NCI-H1694 (cell line): ENCODE results near the gene IL1RL2.

Experiments
- DNase-seq: peaks from one replicate; lab custom pipeline; 2025; lab: John Stamatoyannopoulos, UW

IL1RL2 gene

GRCh38 chr2:102238778-102239177 lies 52.0 kb downstream of the IL1RL2 start:
- no peak for DNase-seq

DNA sequence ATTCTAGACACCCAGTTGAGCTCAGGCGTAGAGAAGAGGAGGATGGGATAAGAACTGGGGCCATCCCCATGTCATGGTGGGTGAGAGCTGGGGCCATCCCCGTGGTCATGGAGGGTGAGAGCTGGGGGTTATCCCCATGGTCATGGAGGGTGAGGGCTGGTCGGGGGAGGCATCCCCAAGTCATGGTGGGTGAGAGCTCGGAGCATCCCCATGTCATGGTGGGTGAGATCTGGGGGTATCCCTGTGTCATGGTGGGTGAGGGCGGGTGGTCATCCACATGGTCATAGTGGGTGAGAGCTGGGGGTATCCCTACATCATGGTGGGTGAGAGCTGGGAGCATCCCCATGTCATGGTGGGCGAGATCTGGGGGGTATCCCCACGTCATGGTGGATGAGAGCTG lies 52.5 kb downstream of the IL1RL2 start:
- no peak for DNase-seq

- peak; percentile 15 for DNase-seq
Measured at GRCh38 chr2:102240640-102241370, 54.0 kb downstream of the IL1RL2 start.

GRCh38 chr2:102241616-102242305 lies 54.9 kb downstream of the IL1RL2 start:
- no peak for DNase-seq

DNA sequence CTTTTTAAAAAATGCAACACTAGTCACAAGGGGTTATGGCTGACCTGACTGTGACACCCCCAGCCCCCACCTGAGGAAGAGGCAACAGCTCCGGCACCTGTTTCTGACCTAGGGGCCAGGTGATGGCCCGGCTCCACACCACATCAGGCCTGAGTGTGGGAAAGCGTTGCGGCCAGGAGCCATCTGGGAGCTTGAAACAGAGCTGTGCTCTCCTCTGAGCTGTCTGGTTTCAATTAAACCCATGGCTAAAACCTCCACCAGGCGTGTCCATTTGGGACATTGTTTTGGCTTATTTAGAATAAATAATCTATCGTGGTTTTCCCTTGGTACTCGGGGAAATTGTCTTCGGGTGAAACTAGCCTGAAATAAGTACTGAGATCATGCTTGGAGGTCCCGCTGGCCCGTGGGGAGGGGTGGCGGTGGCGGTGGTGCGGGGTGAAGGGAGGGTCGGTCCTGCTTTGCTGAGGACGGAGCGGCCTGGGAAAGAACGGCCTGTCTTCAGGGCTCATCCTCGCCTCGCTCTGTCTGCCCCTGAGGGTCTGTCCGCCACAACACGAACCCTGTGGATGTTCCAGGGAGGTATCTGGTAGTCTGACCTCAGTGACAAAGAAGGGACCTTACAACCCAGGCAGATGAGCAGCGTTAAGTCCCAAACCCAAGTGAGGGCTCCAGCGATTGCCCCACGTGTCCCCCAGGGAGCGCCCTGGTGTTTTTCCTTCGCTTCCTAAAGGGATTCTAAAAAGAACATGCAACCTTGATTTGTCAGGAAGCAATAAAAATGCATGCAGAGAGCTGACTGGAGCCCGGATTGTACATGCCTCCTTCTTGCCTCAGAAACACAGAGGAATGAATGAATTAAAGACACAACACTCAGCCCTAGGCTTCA lies 58.7 kb downstream of the IL1RL2 start:
- no peak for DNase-seq

- DNase-seq, result no peak
Measured at GRCh38 chr2:102250278-102250821, 63.5 kb downstream of the IL1RL2 start.

GRCh38 chr2:102251042-102251848 lies 64.4 kb downstream of the IL1RL2 start:
- DNase-seq, result no peak

GRCh38 chr2:102251849-102252203 lies 65.0 kb downstream of the IL1RL2 start:
- no peak for DNase-seq

DNA sequence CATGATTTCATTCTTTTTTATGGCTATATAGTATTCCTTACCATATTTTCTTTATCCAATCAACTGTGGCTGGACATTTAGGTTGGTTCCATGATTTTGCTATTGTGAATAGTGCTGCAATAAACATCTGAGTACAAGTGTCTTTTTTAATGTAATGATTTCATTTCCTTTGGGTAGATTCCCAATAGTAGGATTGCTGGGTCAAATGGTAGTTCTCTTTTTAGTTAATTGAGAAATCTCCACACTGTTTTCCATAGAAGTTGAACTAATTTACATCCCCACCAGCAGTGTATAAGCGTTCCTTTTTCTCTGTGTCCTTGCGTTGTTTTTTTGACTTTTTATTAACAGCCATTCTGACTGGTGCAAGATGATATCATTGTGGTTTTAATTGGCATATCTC lies 65.4 kb downstream of the IL1RL2 start:
- DNase-seq, result no peak

- no peak for DNase-seq
Measured at GRCh38 chr2:102253140-102253752, 66.4 kb downstream of the IL1RL2 start.

- DNase-seq, result no peak
Measured at GRCh38 chr2:102253753-102254150, 66.9 kb downstream of the IL1RL2 start.

GRCh38 chr2:102256276-102256675 lies 69.5 kb downstream of the IL1RL2 start:
- no peak for DNase-seq

- DNase-seq, result no peak
Measured at GRCh38 chr2:102256874-102257462, 70.1 kb downstream of the IL1RL2 start.

GRCh38 chr2:102258025-102258385 lies 71.2 kb downstream of the IL1RL2 start:
- no peak for DNase-seq

- no peak for DNase-seq
Measured at GRCh38 chr2:102258386-102259074, 71.7 kb downstream of the IL1RL2 start.

DNA sequence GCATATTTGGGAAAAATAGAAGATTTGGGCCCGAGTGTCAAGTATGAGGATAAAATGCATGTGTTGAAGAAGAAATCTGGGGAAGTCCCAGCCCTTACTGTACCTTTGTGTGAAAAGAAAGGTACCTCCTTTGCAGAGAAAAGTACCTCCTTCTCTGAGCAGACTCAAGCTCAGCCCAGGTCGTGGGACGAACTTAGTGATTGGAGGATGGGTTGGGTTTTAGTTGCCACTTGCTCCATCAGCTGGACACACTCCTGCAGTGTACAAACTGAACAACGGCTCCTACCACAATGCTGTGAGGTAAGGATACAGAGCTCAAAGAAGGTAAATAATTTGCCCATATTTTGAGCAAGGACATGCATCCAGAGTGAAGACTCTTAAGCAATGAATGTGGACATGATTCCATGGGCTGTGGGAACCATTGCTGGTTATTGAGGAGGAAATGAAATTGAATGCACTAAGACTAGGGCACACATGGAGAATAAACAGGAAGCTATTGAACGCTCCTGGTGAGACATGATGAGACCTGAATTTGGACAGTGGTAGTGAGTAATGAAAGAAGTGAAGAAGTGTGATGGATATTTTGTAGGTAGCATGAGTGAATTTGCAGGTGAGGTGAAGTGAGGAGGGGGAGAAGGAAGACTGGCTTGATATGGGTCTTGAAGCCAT lies 74.8 kb downstream of the IL1RL2 start:
- no peak for DNase-seq

GRCh38 chr2:102262216-102263129 lies 75.7 kb downstream of the IL1RL2 start:
- DNase-seq, result no peak

DNA sequence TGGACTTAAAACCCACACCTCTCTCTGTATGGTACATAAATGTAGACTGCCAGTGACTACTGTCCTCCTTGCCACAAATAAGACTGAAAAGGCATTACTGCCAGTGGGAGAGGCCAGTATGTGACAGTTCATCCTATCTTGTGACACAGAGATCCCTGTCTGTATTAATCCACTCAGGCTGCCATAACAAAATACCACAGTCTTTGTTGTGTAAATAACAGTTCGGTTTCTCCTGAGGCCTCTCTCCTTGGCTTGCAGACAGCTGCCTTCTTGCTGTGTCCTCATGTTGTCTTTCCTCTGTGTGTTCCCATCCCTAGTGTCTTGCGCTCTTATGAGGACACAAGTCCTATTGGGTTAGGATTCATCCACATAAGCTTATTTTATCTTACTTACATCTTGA lies 78.1 kb downstream of the IL1RL2 start:
- DNase-seq, result no peak

- DNase-seq, result no peak
Measured at GRCh38 chr2:102266204-102266603, 79.4 kb downstream of the IL1RL2 start.
